MM.1S (cell line): Measurements from ENCODE around the gene CCND2.

ENCODE experiments used
- EZH2 ChIP-seq: fragments of 300-600 bp; sonication (generic); optimal IDR thresholded peaks from 2 replicates; pipeline ENCODE3; 2017; ENCODE audit warnings: low read depth, mild to moderate bottlenecking, antibody characterized with exemption, low read length, mixed read lengths
- EZH2phosphoT487 ChIP-seq: fragments of 300-600 bp; sonication (generic); IDR thresholded peaks from 2 replicates; pipeline ENCODE4 v1.6.1; 2018; ENCODE audit warnings: antibody characterized with exemption, low read length
- TF ChIP-seq, protein P1 (sequence below): fragments of 300-600 bp; sonication (generic); IDR thresholded peaks from 2 replicates; pipeline ENCODE4 v1.5.1; 2016; ENCODE audit warnings: antibody characterized with exemption, low read length, mixed read lengths

GRCh38 chr12:4282103-4282891 is 8.7 kb downstream of the CCND2 start:
- no peak for TF ChIP-seq EZH2
- TF ChIP-seq, protein P1, sequence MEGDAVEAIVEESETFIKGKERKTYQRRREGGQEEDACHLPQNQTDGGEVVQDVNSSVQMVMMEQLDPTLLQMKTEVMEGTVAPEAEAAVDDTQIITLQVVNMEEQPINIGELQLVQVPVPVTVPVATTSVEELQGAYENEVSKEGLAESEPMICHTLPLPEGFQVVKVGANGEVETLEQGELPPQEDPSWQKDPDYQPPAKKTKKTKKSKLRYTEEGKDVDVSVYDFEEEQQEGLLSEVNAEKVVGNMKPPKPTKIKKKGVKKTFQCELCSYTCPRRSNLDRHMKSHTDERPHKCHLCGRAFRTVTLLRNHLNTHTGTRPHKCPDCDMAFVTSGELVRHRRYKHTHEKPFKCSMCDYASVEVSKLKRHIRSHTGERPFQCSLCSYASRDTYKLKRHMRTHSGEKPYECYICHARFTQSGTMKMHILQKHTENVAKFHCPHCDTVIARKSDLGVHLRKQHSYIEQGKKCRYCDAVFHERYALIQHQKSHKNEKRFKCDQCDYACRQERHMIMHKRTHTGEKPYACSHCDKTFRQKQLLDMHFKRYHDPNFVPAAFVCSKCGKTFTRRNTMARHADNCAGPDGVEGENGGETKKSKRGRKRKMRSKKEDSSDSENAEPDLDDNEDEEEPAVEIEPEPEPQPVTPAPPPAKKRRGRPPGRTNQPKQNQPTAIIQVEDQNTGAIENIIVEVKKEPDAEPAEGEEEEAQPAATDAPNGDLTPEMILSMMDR, result no peak
- no peak for TF ChIP-seq EZH2phosphoT487
